Ovary (tissue), 9 donors: ENCODE results near the gene GYPC. TPM values are rescaled to one million over a fixed set of nuclear protein-coding genes. Genes with fewer than 3 reads are reported as not detected.
A peak's percentile ranks its signal among the peaks of the same experiment; 100 is the strongest.

Experiments
- DNase-seq, 5 donors: peaks; one replicate each; pipeline ENCODE4 v3.0.0-alpha.2; 2019 to 2020
- H3K27ac ChIP-seq, 2 donors: fragments of 200-600 bp; one replicate each; pipeline versions ENCODE4 v1.5.1 to v1.8.0; 2019 to 2022
- H3K27me3 ChIP-seq: fragments of 200-600 bp; one replicate; pipeline ENCODE4 v1.8.0; 2022
- H3K36me3 ChIP-seq: fragments of 200-600 bp; sonication (generic); one replicate; pipeline ENCODE4 v1.5.1; 2019
- H3K4me1 ChIP-seq: one replicate; pipeline ENCODE4 v1.8.1; 2013; ENCODE audit warnings: mild to moderate bottlenecking, moderate library complexity; ENCODE audit not compliant: insufficient read depth
- H3K4me3 ChIP-seq: fragments of 200-600 bp; sonication (generic); one replicate; pipeline ENCODE4 v1.5.1; 2017
- H3K9me3 ChIP-seq, 2 donors: fragments of 200-600 bp in 1 of 2; sonication (generic) in 1 of 2; one replicate each; pipeline versions ENCODE4 v1.5.1 to v1.8.1; 2013 to 2019; ENCODE audit warnings: mild to moderate bottlenecking in 1 of 2, moderate library complexity in 1 of 2
- EP300 ChIP-seq: sonication (generic); formaldehyde crosslinking; IDR thresholded peaks from one replicate; pipeline ENCODE4 v1.6.1; 2017; ENCODE audit warnings: antibody characterized with exemption
- POLR2A ChIP-seq: fragments of 450-650 bp; IDR thresholded peaks from one replicate; pipeline ENCODE4 v1.6.1; 2017; ENCODE audit warnings: antibody characterized with exemption, mild to moderate bottlenecking, moderate library complexity
- WGBS, 3 donors: extraction: QIAGEN DNeasy Blood & Tissue Kit in 1 of 3; methylation state at CpG; one replicate each; pipeline versions ENCODE4 v1.1.5 to v1.1.7; 2013 to 2017; 5-methylcytosine and 5-hydroxymethylcytosine counted together
- intact Hi-C, 4 donors: fragments of 100-400 bp; cut with DNase I; formaldehyde crosslinking; loops; one replicate each; pipeline versions ENCODE4 v1.11.0 to v1.15.1; 2022 to 2023
- polyA plus RNA-seq, 2 donors: library from polyadenylated mRNA; stranded (reverse); fragments of 200-250 nt in 1 of 2; fragments of 350-450 nt in 1 of 2; fragmentation: Illumina TruSeq in 1 of 2; extraction: RNeasy Lipid Tissue Mini Kit (QIAGEN cat#74804) in 1 of 2; gene quantifications; one replicate each; pipeline ENCODE4 v1.2.3, GENCODE V29; 2013 to 2014
- total RNA-seq, 7 donors: library from RNA; depleted of rRNA in 2 of 7; stranded (reverse); fragments of >200 nt in 2 of 7; fragmentation: NEBNext Ultra II Directional in 3 of 7; extraction: Animal tissue kit (Norgen Biotek cat#: 25700) in 3 of 7; gene quantifications; one replicate each; pipeline versions ENCODE4 v1.1.0 to v1.2.4, GENCODE V29; 2016 to 2023
- TF ChIP-seq, protein P1 (sequence below), 3 donors: fragments of 450-650 bp in 2 of 3; fragments of 200-600 bp in 1 of 3; IDR thresholded peaks; one replicate each; pipeline versions ENCODE4 v1.5.1 to v1.8.0; 2016 to 2022; ENCODE audit warnings: antibody characterized with exemption in 3 of 3, mild to moderate bottlenecking in 1 of 3
- donor health status: DM: no; HTN: no; CAD: no; lungs with moderate emphysema.
- donor health status: DM: no; HTN: no; CAD: no.
- donor health status: Bipolar disorder and iron deficiency.
- donor health status: DM: yes; HTN: yes; CAD: no.
- donor health status: DM: no; HTN: no; CAD: no.
- donor health status: DM: yes; HTN: yes; CAD: no.

The GYPC gene
- total and polyA plus RNA-seq, 9 donors = 70.1 to 151 (median 104) TPM

- intact Hi-C loops = no loop called here
- 78 to 80% (median 80%) methylated on average over 15 of the region's 15 CpGs for WGBS, 3 donors
- TF ChIP-seq EP300 (no peak), POLR2A (no peak)
- TF ChIP-seq, protein P1, sequence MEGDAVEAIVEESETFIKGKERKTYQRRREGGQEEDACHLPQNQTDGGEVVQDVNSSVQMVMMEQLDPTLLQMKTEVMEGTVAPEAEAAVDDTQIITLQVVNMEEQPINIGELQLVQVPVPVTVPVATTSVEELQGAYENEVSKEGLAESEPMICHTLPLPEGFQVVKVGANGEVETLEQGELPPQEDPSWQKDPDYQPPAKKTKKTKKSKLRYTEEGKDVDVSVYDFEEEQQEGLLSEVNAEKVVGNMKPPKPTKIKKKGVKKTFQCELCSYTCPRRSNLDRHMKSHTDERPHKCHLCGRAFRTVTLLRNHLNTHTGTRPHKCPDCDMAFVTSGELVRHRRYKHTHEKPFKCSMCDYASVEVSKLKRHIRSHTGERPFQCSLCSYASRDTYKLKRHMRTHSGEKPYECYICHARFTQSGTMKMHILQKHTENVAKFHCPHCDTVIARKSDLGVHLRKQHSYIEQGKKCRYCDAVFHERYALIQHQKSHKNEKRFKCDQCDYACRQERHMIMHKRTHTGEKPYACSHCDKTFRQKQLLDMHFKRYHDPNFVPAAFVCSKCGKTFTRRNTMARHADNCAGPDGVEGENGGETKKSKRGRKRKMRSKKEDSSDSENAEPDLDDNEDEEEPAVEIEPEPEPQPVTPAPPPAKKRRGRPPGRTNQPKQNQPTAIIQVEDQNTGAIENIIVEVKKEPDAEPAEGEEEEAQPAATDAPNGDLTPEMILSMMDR (IDR thresholded peaks at IDR 0.05) = no peak
- Histone ChIP-seq H3K9me3 (no peaks in the 10 kb centered on the region), H3K27me3 (no peaks in the 10 kb centered on the region), H3K4me3 (no peak overlapping the region), H3K27ac (no peak overlapping the region), H3K36me3 (no peaks in the 10 kb centered on the region), H3K4me1 (peaks cover 8% of the 10 kb centered on the region)
- DNase-seq = no peak
These were observed 40.9 kb downstream of the GYPC start for GRCh38 chr2:126696644-126697520.

- Histone ChIP-seq H3K27ac (no peak overlapping the region), H3K27me3 (no peaks in the 10 kb centered on the region), H3K4me1 (peaks cover 8% of the 10 kb centered on the region), H3K9me3 (no peaks in the 10 kb centered on the region), H3K4me3 (no peak overlapping the region), H3K36me3 (no peaks in the 10 kb centered on the region)
- DNase-seq = no peak
- WGBS, 3 donors = 25 to 53% (median 36%) methylated on average over 2 of the region's 2 CpGs
- intact Hi-C loops = no loop called here
- TF ChIP-seq POLR2A (no peak), EP300 (no peak)
- TF ChIP-seq, protein P1 (IDR thresholded peaks at IDR 0.05) = no peak
These were observed 42.4 kb downstream of the GYPC start for GRCh38 chr2:126698376-126698775.

- Histone ChIP-seq H3K27ac (peak overlapping the region in 1 of 2 donors; percentile 22), H3K27me3 (no peaks in the 10 kb centered on the region), H3K4me3 (no peak overlapping the region), H3K4me1 (peaks cover 8% of the 10 kb centered on the region), H3K36me3 (no peaks in the 10 kb centered on the region), H3K9me3 (no peaks in the 10 kb centered on the region)
- WGBS, 3 donors = 93 to 99% (median 97%) methylated on average over 2 of the region's 2 CpGs
- TF ChIP-seq, protein P1 (IDR thresholded peaks at IDR 0.05) = no peak
- no peak for TF ChIP-seq EP300
- TF ChIP-seq POLR2A = no peak
- intact Hi-C loops = no loop called here
- no peak for DNase-seq
These were observed 43.1 kb downstream of the GYPC start for GRCh38 chr2:126699018-126699417.

- no peaks in the 10 kb centered on the region for H3K36me3 ChIP-seq
- H3K27me3 ChIP-seq = no peaks in the 10 kb centered on the region
- no peak for TF ChIP-seq POLR2A
- intact Hi-C loops = no loop called here
- no peak overlapping the region for H3K4me3 ChIP-seq
- peaks cover 8% of the 10 kb centered on the region for H3K4me1 ChIP-seq
- H3K27ac ChIP-seq = peak overlapping the region in 1 of 2 donors; percentile 37
- no peaks in the 10 kb centered on the region for H3K9me3 ChIP-seq
- WGBS, 3 donors = 28 to 38% (median 31%) methylated on average over 4 of the region's 4 CpGs
- DNase-seq = peak in 4 of 5 donors; percentile 34 to 43 (median 38)
These were observed 44.0 kb downstream of the GYPC start for GRCh38 chr2:126699716-126700581.
